Kidney glomerular epithelial cell (primary cell): ENCODE results near the gene SPATS1.

ENCODE experiments used
- DNase-seq: peaks from one replicate; lab custom pipeline; 2025; lab: John Stamatoyannopoulos, UW

Gene SPATS1

DNA sequence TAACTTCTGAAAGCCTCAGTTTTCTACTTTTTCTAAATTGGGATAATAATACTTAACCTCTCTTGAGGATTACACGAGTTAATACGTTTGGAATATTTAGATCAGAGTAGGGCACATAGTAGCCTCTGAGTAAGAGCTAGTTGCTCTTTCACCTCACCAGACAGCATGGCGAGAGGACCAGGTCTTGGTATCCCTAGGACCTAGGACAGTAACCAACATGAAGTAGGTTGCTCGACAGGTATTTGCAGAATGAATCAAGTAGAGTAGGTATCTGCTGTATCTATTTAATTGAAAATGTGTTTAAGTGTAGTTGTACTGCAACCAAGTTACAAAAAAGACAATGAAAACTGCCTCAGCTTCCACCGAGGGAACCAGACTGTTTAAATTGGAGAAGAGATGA lies 46.4 kb downstream of the SPATS1 start:
- no peak for DNase-seq

DNA sequence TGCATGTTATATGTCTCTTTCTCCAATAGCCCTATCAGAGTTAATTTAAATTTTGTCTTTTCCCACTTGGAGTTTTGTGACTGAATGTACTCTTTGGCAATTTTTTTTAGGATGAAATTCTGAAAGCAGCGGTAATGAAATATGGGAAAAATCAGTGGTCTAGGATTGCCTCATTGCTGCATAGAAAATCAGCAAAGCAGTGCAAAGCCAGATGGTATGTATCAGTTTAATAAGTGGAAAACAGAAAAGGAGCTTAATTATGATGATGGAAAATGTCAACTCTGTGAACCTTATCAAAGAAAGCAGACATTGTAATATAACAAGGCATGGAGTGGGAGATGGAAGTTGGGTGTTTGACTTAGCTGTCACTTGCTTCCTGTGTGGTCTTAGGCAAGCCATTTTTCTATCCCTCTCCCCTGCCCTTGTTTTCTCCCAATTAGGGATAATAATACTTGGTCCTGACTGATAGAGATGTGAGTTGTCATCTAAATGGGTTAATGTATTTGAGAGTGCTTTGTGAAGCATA lies 47.8 kb downstream of the SPATS1 start:
- DNase-seq, result no peak
